Fibroblast of gingiva (primary cell): ENCODE data around the gene ELANE.
"Not testable (repeated sequence)": the region's sequence is repeated elsewhere in the genome, so short reads cannot be mapped to it uniquely, and the experiment has no call there.

Experiments
- DNase-seq: peaks from one replicate; pipeline ENCODE4 v3.0.0-alpha.2; 2011; ENCODE audit warnings: low read depth

The ELANE gene

GRCh38 chr19:814152-815078 is 37.7 kb upstream of the ELANE start:
- no peak for DNase-seq

- DNase-seq, result no peak
Measured at GRCh38 chr19:815079-815774, 36.9 kb upstream of the ELANE start.

- DNase-seq, result no peak
Measured at GRCh38 chr19:815775-816499, 36.2 kb upstream of the ELANE start.

DNA sequence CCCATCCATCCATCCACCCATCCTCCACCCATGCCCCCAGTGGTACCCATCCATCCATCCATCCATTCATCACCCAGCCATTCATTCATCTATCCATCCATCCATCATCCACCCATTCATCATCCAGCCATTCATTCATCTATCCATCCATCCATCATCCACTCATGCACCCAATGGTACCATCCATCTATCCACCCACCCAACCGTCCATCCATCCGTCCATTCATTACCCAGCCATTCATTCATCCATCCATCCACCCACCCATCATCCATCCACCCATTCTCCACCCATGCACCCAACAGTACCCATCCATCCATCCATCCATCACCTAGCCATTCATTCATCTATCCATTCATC is 35.6 kb upstream of the ELANE start:
- no peak for DNase-seq

GRCh38 chr19:820212-820611 is 31.9 kb upstream of the ELANE start:
- not testable (repeated sequence) for DNase-seq

DNA sequence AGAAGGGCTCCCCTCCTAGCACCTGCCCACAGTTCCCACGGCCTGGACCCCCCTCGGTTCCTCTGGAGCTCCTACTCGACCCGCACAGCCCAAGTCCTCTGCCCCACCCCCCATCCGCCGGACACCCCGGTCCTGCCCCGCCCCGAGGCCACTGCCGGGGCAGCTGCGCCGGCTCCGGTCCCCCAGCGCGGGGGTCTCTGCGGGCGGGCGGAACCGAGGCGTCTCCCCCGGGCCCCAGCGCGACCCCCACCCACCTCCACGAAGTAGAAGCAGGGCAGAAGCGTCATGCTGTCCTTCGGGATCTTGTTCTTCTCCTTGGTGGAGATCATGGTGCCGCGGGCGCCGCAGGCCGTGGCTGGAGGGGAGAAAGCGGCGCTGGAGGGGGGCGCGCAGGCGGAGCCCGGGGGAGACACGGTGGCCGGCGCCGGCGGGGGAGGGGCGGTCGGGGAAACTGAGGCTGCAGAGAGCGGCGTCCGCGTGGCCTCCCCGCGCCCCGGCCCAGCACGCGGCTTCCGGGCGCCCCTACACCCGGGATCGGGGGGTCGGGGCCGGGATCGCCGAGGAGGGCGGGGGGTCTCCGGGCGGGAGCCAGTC is 30.8 kb upstream of the ELANE start:
- DNase-seq, result no peak

- no peak for DNase-seq
Measured at GRCh38 chr19:821825-822503, 30.1 kb upstream of the ELANE start, which contains the start of gene PLPPR3. TSS of gene PLPPR3 (minus strand) at chr19:821955. CDS start at chr19:821559, 396 bp downstream.

GRCh38 chr19:823565-824121 is 28.5 kb upstream of the ELANE start:
- DNase-seq, result no peak

GRCh38 chr19:824885-825284 is 27.2 kb upstream of the ELANE start:
- no peak for DNase-seq

- DNase-seq, result no peak
Measured at GRCh38 chr19:825897-826644, 26.0 kb upstream of the ELANE start.

GRCh38 chr19:827314-827709 is 24.8 kb upstream of the ELANE start:
- no peak for DNase-seq

DNA sequence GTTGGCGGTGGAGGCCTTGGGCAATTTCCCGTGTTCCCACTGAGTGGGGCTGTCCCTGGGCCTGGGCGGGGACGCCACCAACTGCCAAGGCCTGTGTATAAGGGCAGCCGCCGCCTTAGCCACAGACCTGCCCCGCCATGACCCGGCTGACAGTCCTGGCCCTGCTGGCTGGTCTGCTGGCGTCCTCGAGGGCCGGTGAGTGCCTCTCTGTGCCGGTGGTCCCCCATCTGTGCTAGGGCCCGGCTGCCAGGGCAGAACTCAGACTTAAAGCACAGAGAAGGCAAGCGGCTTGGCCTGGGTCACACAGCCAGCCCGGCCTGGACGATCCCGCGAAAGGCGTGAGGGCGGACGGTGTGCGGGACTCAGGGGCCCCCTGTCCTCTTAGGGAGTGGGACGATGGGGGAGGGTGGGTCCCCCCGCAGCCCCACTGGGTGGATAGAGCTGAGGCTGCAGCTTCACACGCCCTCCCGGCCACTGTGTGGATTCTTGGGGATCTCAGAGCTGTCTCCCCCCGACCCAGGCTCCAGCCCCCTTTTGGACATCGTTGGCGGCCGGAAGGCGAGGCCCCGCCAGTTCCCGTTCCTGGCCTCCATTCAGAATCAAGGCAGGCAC is 24.3 kb upstream of the ELANE start, which contains the start of gene AZU1:
Gene AZU1 (plus strand): TSS at position 128 of the 612 bp plus-strand sequence. CDS start 10 bp downstream, at position 138.
- no peak for DNase-seq

GRCh38 chr19:829129-829758 is 22.9 kb upstream of the ELANE start:
- DNase-seq, result no peak

- no peak for DNase-seq
Measured at GRCh38 chr19:831407-832369, 20.4 kb upstream of the ELANE start.

- no peak for DNase-seq
Measured at GRCh38 chr19:834216-834615, 17.9 kb upstream of the ELANE start.

- no peak for DNase-seq
Measured at GRCh38 chr19:835210-835810, 16.8 kb upstream of the ELANE start.

DNA sequence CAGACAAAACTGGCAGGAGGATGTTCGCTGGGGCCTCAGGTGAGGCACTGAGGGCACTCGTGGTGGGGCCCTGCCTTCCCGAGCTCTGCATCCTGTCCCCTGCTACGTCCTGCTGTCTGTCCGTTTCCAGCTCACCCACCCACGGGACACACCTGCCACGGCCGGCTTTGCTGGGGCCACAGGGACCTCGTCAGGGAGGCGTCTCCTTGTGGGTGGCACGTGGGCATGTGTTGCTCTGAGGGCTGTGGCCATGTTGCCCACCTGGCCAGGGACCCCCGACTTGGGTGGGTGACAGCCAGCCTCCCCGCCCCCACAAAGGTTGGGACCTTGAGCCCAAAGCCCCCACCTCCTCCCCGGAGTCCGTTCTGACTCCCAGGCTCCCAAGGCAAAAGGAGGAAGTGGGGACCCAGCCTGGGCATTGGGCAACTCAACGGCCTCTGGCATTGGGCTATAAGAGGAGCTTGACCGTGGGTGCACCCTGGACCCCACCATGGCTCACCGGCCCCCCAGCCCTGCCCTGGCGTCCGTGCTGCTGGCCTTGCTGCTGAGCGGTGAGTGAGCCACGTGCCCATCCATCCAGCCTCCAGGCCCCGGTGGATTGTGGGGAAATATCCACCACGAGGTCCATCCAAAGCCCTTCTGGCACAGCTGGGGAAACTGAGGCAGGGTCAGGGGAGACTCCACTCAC is 11.4 kb upstream of the ELANE start, which contains the start of gene PRTN3:
Gene PRTN3 (plus strand): TSS at position 481 of the 688 bp plus-strand sequence. CDS start 10 bp downstream, at position 491.
- no peak for DNase-seq
